ENCODE results near the gene ARHGAP25.
"Not testable (repeated sequence)": the region's sequence is repeated elsewhere in the genome, so short reads cannot be mapped to it uniquely, and the experiment has no call there.

ARHGAP25 gene

GRCh38 chr2:68800027-68800401, 65.4 kb downstream of the ARHGAP25 start:
- H2AFZ ChIP-seq (ENCODE audit: low read length, unreplicated experiment) = no peak overlapping the region
- peaks cover 23% of the 10 kb centered on the region for H3K27me3 ChIP-seq (ENCODE audit: insufficient read depth, low read length)
- H3K4me3 ChIP-seq (ENCODE audit: low read depth, low read length) = no peak overlapping the region
- H3K4me1 ChIP-seq (ENCODE audit: control insufficient read depth, insufficient read depth, low read length, unreplicated experiment) = peaks cover 16% of the 10 kb centered on the region
- H3K36me3 ChIP-seq (ENCODE audit: insufficient read depth, low read length) = no peaks in the 10 kb centered on the region
- no peak overlapping the region for H3K27ac ChIP-seq (ENCODE audit: low read depth, low read length)
- no peaks in the 10 kb centered on the region for H3K79me2 ChIP-seq (ENCODE audit: control insufficient read depth, insufficient read depth, low read length, unreplicated experiment)

GRCh38 chr2:68800517-68800916, 65.9 kb downstream of the ARHGAP25 start:
- Histone ChIP-seq H3K27me3 (ENCODE audit: insufficient read depth, low read length) (peaks cover 23% of the 10 kb centered on the region), H3K4me3 (ENCODE audit: low read depth, low read length) (no peak overlapping the region), H3K27ac (ENCODE audit: low read depth, low read length) (no peak overlapping the region), H3K36me3 (ENCODE audit: insufficient read depth, low read length) (no peaks in the 10 kb centered on the region), H3K4me1 (ENCODE audit: control insufficient read depth, insufficient read depth, low read length, unreplicated experiment) (peaks cover 15% of the 10 kb centered on the region), H2AFZ (ENCODE audit: low read length, unreplicated experiment) (no peak overlapping the region), H3K79me2 (ENCODE audit: control insufficient read depth, insufficient read depth, low read length, unreplicated experiment) (no peaks in the 10 kb centered on the region)

GRCh38 chr2:68802161-68802560, 67.5 kb downstream of the ARHGAP25 start:
- not testable (repeated sequence) for H3K4me3 ChIP-seq (ENCODE audit: low read depth, low read length); H3K36me3 ChIP-seq (ENCODE audit: insufficient read depth, low read length); H3K4me1 ChIP-seq (ENCODE audit: control insufficient read depth, insufficient read depth, low read length, unreplicated experiment); H2AFZ ChIP-seq (ENCODE audit: low read length, unreplicated experiment); H3K27ac ChIP-seq (ENCODE audit: low read depth, low read length); H3K79me2 ChIP-seq (ENCODE audit: control insufficient read depth, insufficient read depth, low read length, unreplicated experiment)
- peaks cover 23% of the 10 kb centered on the region for H3K27me3 ChIP-seq (ENCODE audit: insufficient read depth, low read length)

- Histone ChIP-seq H3K4me3 (ENCODE audit: low read depth, low read length) (no peak overlapping the region), H3K36me3 (ENCODE audit: insufficient read depth, low read length) (no peaks in the 10 kb centered on the region), H3K27me3 (ENCODE audit: insufficient read depth, low read length) (peaks cover 23% of the 10 kb centered on the region), H3K27ac (ENCODE audit: low read depth, low read length) (no peak overlapping the region), H2AFZ (ENCODE audit: low read length, unreplicated experiment) (no peak overlapping the region), H3K79me2 (ENCODE audit: control insufficient read depth, insufficient read depth, low read length, unreplicated experiment) (no peaks in the 10 kb centered on the region), H3K4me1 (ENCODE audit: control insufficient read depth, insufficient read depth, low read length, unreplicated experiment) (peaks cover 11% of the 10 kb centered on the region)
Measured at GRCh38 chr2:68805025-68805424, 70.4 kb downstream of the ARHGAP25 start.

GRCh38 chr2:68806511-68807109, 72.0 kb downstream of the ARHGAP25 start:
- Histone ChIP-seq H3K27ac (ENCODE audit: low read depth, low read length) (no peak overlapping the region), H3K36me3 (ENCODE audit: insufficient read depth, low read length) (no peaks in the 10 kb centered on the region), H3K4me1 (ENCODE audit: control insufficient read depth, insufficient read depth, low read length, unreplicated experiment) (peaks cover 18% of the 10 kb centered on the region), H3K4me3 (ENCODE audit: low read depth, low read length) (no peak overlapping the region), H3K27me3 (ENCODE audit: insufficient read depth, low read length) (peaks cover 23% of the 10 kb centered on the region), H2AFZ (ENCODE audit: low read length, unreplicated experiment) (no peak overlapping the region), H3K79me2 (ENCODE audit: control insufficient read depth, insufficient read depth, low read length, unreplicated experiment) (no peaks in the 10 kb centered on the region)

GRCh38 chr2:68807821-68808266, 73.2 kb downstream of the ARHGAP25 start:
- Histone ChIP-seq H3K36me3 (ENCODE audit: insufficient read depth, low read length) (no peaks in the 10 kb centered on the region), H3K27me3 (ENCODE audit: insufficient read depth, low read length) (peaks cover 20% of the 10 kb centered on the region), H3K79me2 (ENCODE audit: control insufficient read depth, insufficient read depth, low read length, unreplicated experiment) (no peaks in the 10 kb centered on the region), H2AFZ (ENCODE audit: low read length, unreplicated experiment) (no peak overlapping the region), H3K27ac (ENCODE audit: low read depth, low read length) (no peak overlapping the region), H3K4me1 (ENCODE audit: control insufficient read depth, insufficient read depth, low read length, unreplicated experiment) (peaks cover 21% of the 10 kb centered on the region), H3K4me3 (ENCODE audit: low read depth, low read length) (no peak overlapping the region)

GRCh38 chr2:68809324-68810240, 75.0 kb downstream of the ARHGAP25 start:
- no peaks in the 10 kb centered on the region for H3K79me2 ChIP-seq (ENCODE audit: control insufficient read depth, insufficient read depth, low read length, unreplicated experiment)
- peaks cover 21% of the 10 kb centered on the region for H3K4me1 ChIP-seq (ENCODE audit: control insufficient read depth, insufficient read depth, low read length, unreplicated experiment)
- H2AFZ ChIP-seq (ENCODE audit: low read length, unreplicated experiment) = no peak overlapping the region
- H3K27ac ChIP-seq (ENCODE audit: low read depth, low read length) = no peak overlapping the region
- no peak overlapping the region for H3K4me3 ChIP-seq (ENCODE audit: low read depth, low read length)
- H3K27me3 ChIP-seq (ENCODE audit: insufficient read depth, low read length) = peaks cover 3% of the 10 kb centered on the region
- H3K36me3 ChIP-seq (ENCODE audit: insufficient read depth, low read length) = no peaks in the 10 kb centered on the region

- Histone ChIP-seq H3K79me2 (ENCODE audit: control insufficient read depth, insufficient read depth, low read length, unreplicated experiment) (no peaks in the 10 kb centered on the region), H2AFZ (ENCODE audit: low read length, unreplicated experiment) (no peak overlapping the region), H3K4me3 (ENCODE audit: low read depth, low read length) (no peak overlapping the region), H3K27ac (ENCODE audit: low read depth, low read length) (no peak overlapping the region), H3K4me1 (ENCODE audit: control insufficient read depth, insufficient read depth, low read length, unreplicated experiment) (peaks cover 21% of the 10 kb centered on the region), H3K36me3 (ENCODE audit: insufficient read depth, low read length) (no peaks in the 10 kb centered on the region), H3K27me3 (ENCODE audit: insufficient read depth, low read length) (no peaks in the 10 kb centered on the region; the same call in 1 of the 2 replicates)
Measured at GRCh38 chr2:68811364-68811763, 76.8 kb downstream of the ARHGAP25 start.

GRCh38 chr2:68812251-68812650, 77.6 kb downstream of the ARHGAP25 start:
- Histone ChIP-seq H3K27me3 (ENCODE audit: insufficient read depth, low read length) (no peaks in the 10 kb centered on the region), H3K36me3 (ENCODE audit: insufficient read depth, low read length) (no peaks in the 10 kb centered on the region), H3K27ac (ENCODE audit: low read depth, low read length) (no peak overlapping the region), H3K79me2 (ENCODE audit: control insufficient read depth, insufficient read depth, low read length, unreplicated experiment) (no peaks in the 10 kb centered on the region), H3K4me1 (ENCODE audit: control insufficient read depth, insufficient read depth, low read length, unreplicated experiment) (peaks cover 17% of the 10 kb centered on the region), H2AFZ (ENCODE audit: low read length, unreplicated experiment) (no peak overlapping the region), H3K4me3 (ENCODE audit: low read depth, low read length) (no peak overlapping the region)

GRCh38 chr2:68813596-68813995, 79.0 kb downstream of the ARHGAP25 start:
- no peaks in the 10 kb centered on the region for H3K79me2 ChIP-seq (ENCODE audit: control insufficient read depth, insufficient read depth, low read length, unreplicated experiment)
- no peaks in the 10 kb centered on the region for H3K27me3 ChIP-seq (ENCODE audit: insufficient read depth, low read length)
- H3K4me3 ChIP-seq (ENCODE audit: low read depth, low read length) = no peak overlapping the region
- no peak overlapping the region for H2AFZ ChIP-seq (ENCODE audit: low read length, unreplicated experiment)
- no peaks in the 10 kb centered on the region for H3K36me3 ChIP-seq (ENCODE audit: insufficient read depth, low read length)
- H3K4me1 ChIP-seq (ENCODE audit: control insufficient read depth, insufficient read depth, low read length, unreplicated experiment) = peaks cover 9% of the 10 kb centered on the region
- H3K27ac ChIP-seq (ENCODE audit: low read depth, low read length) = no peak overlapping the region

- H3K27ac ChIP-seq (ENCODE audit: low read depth, low read length) = no peak overlapping the region
- H2AFZ ChIP-seq (ENCODE audit: low read length, unreplicated experiment) = no peak overlapping the region
- no peaks in the 10 kb centered on the region for H3K36me3 ChIP-seq (ENCODE audit: insufficient read depth, low read length)
- no peaks in the 10 kb centered on the region for H3K27me3 ChIP-seq (ENCODE audit: insufficient read depth, low read length)
- no peak overlapping the region for H3K4me3 ChIP-seq (ENCODE audit: low read depth, low read length)
- H3K4me1 ChIP-seq (ENCODE audit: control insufficient read depth, insufficient read depth, low read length, unreplicated experiment) = no peaks in the 10 kb centered on the region
- no peaks in the 10 kb centered on the region for H3K79me2 ChIP-seq (ENCODE audit: control insufficient read depth, insufficient read depth, low read length, unreplicated experiment)
Measured at GRCh38 chr2:68817306-68817705, 82.7 kb downstream of the ARHGAP25 start.

All from ACC112 (cell line).